Measurements from ENCODE around the gene TRMT112. TPM values are rescaled to one million over a fixed set of nuclear protein-coding genes. Genes with fewer than 3 reads are reported as not detected.

Gene TRMT112
- total and polyA plus RNA-seq, 7 donors, result 78.1 to 311 (median 125) TPM

DNA sequence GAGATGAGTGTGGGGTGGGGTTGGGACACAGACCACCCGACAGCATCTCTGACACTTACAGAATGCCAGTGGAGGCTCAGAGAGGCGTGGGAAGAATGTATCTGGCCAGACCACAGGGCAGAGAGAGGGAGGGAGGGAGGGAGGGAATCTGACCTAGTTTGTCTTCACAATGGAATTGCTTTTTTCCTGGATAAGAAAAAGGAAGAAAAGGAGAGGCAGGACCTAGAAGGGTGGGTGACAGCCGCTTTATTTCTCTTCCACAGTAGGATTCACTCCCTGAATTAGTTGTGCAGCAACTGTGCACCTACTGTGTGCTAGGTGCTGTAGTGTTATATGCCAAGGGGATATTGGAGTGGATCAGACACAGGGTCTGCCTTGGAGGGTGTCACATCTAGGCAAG lies 22.6 kb downstream of the TRMT112 start:
- DNase-seq (no peak), ATAC-seq (no peak)
- H3K9me3 ChIP-seq, result no peaks in the 10 kb centered on the region
- intact Hi-C loops (cut with DNase I), result no loop called here
- TF ChIP-seq, protein P1, sequence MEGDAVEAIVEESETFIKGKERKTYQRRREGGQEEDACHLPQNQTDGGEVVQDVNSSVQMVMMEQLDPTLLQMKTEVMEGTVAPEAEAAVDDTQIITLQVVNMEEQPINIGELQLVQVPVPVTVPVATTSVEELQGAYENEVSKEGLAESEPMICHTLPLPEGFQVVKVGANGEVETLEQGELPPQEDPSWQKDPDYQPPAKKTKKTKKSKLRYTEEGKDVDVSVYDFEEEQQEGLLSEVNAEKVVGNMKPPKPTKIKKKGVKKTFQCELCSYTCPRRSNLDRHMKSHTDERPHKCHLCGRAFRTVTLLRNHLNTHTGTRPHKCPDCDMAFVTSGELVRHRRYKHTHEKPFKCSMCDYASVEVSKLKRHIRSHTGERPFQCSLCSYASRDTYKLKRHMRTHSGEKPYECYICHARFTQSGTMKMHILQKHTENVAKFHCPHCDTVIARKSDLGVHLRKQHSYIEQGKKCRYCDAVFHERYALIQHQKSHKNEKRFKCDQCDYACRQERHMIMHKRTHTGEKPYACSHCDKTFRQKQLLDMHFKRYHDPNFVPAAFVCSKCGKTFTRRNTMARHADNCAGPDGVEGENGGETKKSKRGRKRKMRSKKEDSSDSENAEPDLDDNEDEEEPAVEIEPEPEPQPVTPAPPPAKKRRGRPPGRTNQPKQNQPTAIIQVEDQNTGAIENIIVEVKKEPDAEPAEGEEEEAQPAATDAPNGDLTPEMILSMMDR (IDR thresholded peaks at IDR 0.05), result no peak
- peaks cover 16% of the 10 kb centered on the region for H3K4me1 ChIP-seq
- no peak overlapping the region for H3K4me3 ChIP-seq
- H3K36me3 ChIP-seq (ENCODE audit: insufficient read depth in 1 of 2, low read depth in 1 of 2), result no peaks in the 10 kb centered on the region
- H3K27ac ChIP-seq, result no peak overlapping the region
- H3K27me3 ChIP-seq (ENCODE audit: insufficient read depth in 3 of 3, low read length in 2 of 3), result peaks cover 0 to 87% (median 42%) of the 10 kb centered on the region in 3 donors
- 68 to 78% (median 73%) methylated on average over 3 of the region's 3 CpGs for WGBS, 3 donors

DNA sequence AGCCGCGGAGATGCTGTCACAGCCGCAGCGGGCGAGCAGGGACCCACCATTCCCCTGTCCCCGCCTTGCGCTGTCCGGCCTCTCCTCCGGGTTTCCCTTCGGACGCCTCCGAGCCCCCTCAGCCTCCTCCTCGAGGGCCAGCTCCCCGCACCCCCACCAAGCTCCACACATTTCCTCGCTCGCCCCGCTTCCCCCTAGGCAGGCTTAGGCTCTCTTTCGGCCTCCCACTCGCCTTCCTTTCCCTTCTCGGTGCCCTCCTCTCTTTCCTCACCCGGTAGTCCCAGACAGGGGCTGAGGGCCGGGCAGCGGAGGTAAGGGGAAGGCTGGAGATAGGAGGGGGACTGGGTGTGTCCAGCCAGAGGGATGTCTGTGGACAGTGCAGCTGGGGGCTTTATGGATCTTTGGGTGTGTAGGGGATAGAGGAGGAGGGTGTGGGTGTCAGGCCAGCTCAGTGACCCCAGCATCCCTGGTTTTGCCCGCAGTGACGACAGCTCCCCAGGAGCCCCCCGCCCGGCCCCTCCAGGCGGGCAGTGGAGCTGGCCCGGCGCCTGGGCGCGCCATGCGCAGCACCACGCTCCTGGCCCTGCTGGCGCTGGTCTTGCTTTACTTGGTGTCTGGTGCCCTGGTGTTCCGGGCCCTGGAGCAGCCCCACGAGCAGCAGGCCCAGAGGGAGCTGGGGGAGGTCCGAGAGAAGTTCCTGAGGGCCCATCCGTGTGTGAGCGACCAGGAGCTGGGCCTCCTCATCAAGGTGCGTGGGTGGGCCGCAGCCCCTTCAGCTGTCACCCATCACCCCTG lies 24.7 kb downstream of the TRMT112 start:
- Histone ChIP-seq H3K9me3 (no peaks in the 10 kb centered on the region), H3K27ac (no peak overlapping the region), H3K36me3 (ENCODE audit: insufficient read depth in 1 of 2, low read depth in 1 of 2) (no peaks in the 10 kb centered on the region), H3K4me1 (peaks cover 10% of the 10 kb centered on the region), H3K27me3 (ENCODE audit: insufficient read depth in 3 of 3, low read length in 2 of 3) (peaks cover 0 to 65% (median 35%) of the 10 kb centered on the region in 3 donors), H3K4me3 (peak overlapping the region; percentile 58)
- ATAC-seq (peak in 1 of 4 donors; percentile 17), DNase-seq (no peak)
- 30 to 45% (median 32%) methylated on average over 26 to 42 of the region's 42 CpGs for WGBS, 3 donors
- TF ChIP-seq, protein P1 (IDR thresholded peaks at IDR 0.05), result no peak
- intact Hi-C loops (cut with DNase I), result no loop called here

DNA sequence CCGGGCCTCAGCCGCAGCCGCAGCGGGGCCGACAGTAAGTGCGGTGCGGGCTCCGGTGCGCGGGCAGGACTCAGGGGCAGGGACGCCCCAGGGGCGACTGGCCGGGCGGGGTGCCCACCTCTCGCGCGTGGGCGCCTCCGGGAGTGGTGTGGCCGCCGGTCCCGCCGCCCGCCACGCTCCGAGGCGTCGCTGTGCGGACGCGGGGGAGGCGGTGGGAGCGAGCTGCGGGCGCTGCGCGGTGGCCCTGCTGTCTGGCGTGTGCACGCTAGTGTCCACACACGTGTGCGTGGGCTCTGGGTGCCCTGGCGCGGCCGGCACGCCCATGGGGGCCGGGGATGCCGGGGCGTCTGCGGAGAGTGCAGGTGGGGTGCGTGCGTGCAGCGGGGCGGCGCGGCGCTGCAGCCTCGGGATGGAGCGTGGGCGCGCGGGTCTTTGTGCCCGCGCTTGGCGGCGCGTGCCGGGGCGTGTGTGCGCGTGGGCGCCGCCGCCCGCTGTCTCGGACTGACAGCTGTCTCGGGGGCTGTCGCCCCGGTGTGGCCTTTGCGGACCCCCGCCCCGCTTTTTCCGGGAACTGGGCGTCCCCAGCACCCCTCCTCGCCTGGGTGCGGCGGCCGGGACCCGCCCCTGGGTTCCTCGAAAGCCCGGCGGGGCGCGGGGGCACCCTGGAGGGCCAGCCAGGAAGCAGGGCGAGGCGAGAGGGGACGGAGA lies 25.5 kb downstream of the TRMT112 start:
- Histone ChIP-seq H3K27ac (no peak overlapping the region), H3K4me3 (peak overlapping the region; percentile 58), H3K27me3 (ENCODE audit: insufficient read depth in 3 of 3, low read length in 2 of 3) (peaks cover 0 to 58% (median 28%) of the 10 kb centered on the region in 3 donors), H3K4me1 (peaks cover 14% of the 10 kb centered on the region), H3K36me3 (ENCODE audit: insufficient read depth in 1 of 2, low read depth in 1 of 2) (no peaks in the 10 kb centered on the region), H3K9me3 (no peaks in the 10 kb centered on the region)
- DNase-seq (peak in 1 of 2 donors; percentile 47), ATAC-seq (peak; percentile 10 to 45 (median 32))
- 0 to 1% (median 0%) methylated on average over 25 to 96 of the region's 96 CpGs for WGBS, 3 donors
- TF ChIP-seq, protein P1 (IDR thresholded peaks at IDR 0.05), result no peak
- intact Hi-C loops (cut with DNase I), result no loop called here

DNA sequence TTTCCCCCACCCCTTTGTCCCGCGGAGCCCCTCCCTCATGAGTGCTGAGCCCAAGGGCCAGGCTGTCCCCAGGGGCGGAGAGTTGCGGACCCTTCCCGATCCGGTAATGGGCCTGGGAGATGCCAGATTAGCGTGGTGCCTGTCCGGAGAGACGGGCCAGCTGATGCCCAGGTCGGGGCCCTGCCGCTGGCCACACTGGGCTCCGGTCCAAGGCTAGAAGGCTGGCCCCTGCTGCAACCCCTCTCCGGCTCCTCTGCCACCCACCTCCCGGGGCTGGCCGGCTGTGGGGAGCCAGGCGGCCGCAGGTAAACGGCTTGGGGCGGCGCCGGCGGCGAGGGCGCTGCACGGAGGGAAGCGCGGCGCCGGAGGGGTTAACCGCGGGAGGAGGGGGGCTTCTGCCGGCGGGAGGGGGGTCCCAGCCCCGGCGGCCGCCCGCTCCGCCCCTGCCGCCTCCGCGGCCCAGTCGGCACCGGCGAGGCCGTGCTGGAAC lies 26.1 kb downstream of the TRMT112 start, which contains the start of gene KCNK4:
Gene KCNK4 (plus strand): TSS at position 41 of the 490 bp plus-strand sequence. CDS start 1,717 bp downstream, outside the sequence.
- TF ChIP-seq, protein P1 (IDR thresholded peaks at IDR 0.05), result no peak
- ATAC-seq, result no peak
- Histone ChIP-seq H3K27ac (no peak within 1 kb of the TSS), H3K4me1 (peaks cover 19% of the 10 kb centered on the region), H3K9me3 (no peaks in the 10 kb centered on the region), H3K27me3 (ENCODE audit: insufficient read depth in 3 of 3, low read length in 2 of 3) (peaks cover 0 to 52% (median 23%) of the 10 kb centered on the region in 3 donors), H3K36me3 (ENCODE audit: insufficient read depth in 1 of 2, low read depth in 1 of 2) (no peaks in the 10 kb centered on the region), H3K4me3 (peak within 1 kb of the TSS; percentile 58)
- peak in 1 of 2 donors; percentile 53 for DNase-seq
- intact Hi-C loops (cut with DNase I), result no loop called here
- WGBS, 3 donors, result 6 to 16% (median 8%) methylated on average over 19 to 45 of the region's 45 CpGs
